ENCODE results near the gene GIMAP7. TPM values are rescaled to one million over a fixed set of nuclear protein-coding genes. Genes with fewer than 3 reads are reported as not detected.
"Not testable (repeated sequence)": the region's sequence is repeated elsewhere in the genome, so short reads cannot be mapped to it uniquely, and the experiment has no call there.

The GIMAP7 gene
- total RNA-seq, 1 donor from 2014 or later = not detected

- peaks cover 6% of the 10 kb centered on the region for H3K27me3 Mint-ChIP-seq (ENCODE audit: insufficient read depth, low read depth)
- no peaks in the 10 kb centered on the region for H3K9me3 ChIP-seq (ENCODE audit: low read depth)
These were observed 33.3 kb upstream of the GIMAP7 start for GRCh38 chr7:150481186-150481920.

DNA sequence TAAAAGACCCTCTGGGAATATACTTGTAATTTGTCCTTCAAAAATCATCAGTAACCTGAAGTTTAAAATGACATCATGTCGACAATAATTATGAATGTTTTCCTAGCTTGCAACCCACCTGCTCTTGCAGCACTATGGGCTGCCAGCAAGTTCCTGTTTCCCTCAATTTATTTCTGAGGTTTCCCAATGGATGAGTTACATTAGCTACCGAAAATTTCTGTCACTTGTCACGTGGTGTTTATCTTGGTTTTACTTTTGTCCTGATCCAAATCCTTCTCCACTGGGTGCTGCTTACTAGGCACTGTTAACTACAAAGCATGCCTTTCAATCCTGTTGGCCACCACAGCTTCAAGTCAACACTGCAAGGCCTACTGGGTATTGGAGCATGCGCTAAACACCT, 32.8 kb upstream of the GIMAP7 start:
- Mint-ChIP-seq H3K9me3 (no peaks in the 10 kb centered on the region), H3K27ac (no peak overlapping the region), H3K4me3 (no peak overlapping the region), H3K27me3 (ENCODE audit: insufficient read depth, low read depth) (peaks cover 6% of the 10 kb centered on the region), H3K36me3 (no peaks in the 10 kb centered on the region), H3K4me1 (no peaks in the 10 kb centered on the region)
- no peak overlapping the region for H3K4me3 ChIP-seq
- no peak overlapping the region for H2AFZ ChIP-seq (replicated peaks)
- H3K27me3 ChIP-seq = peaks cover 14% of the 10 kb centered on the region
- H3K9me3 ChIP-seq (ENCODE audit: low read depth) = no peaks in the 10 kb centered on the region
- H3K79me2 ChIP-seq (ENCODE audit: low read depth) = no peaks in the 10 kb centered on the region
- H3K4me2 ChIP-seq = no peak overlapping the region
- no peak overlapping the region for H3K27ac ChIP-seq
- H3F3A ChIP-seq (ENCODE audit: low read depth) = no peaks in the 10 kb centered on the region
- H4K20me1 ChIP-seq (ENCODE audit: low read depth) = no peaks in the 10 kb centered on the region
- TF ChIP-seq EZH2phosphoT487 (IDR thresholded peaks at IDR 0.05) (no peak), EZH2 (IDR thresholded peaks at IDR 0.05) (no peak), CTCF (IDR thresholded peaks at IDR 0.05) (no peak)
- no peak overlapping the region for H3K9ac ChIP-seq
- H3K4me1 ChIP-seq = no peaks in the 10 kb centered on the region
- H3K36me3 ChIP-seq = no peaks in the 10 kb centered on the region
- no peak for DNase-seq (ENCODE audit: low spot score)

More at GRCh38 chr7:150481186-150481920, 33.3 kb upstream of the GIMAP7 start:
- no peaks in the 10 kb centered on the region for H3K36me3 ChIP-seq
- no peaks in the 10 kb centered on the region for H4K20me1 ChIP-seq (ENCODE audit: low read depth)
- H3K79me2 ChIP-seq (ENCODE audit: low read depth) = no peaks in the 10 kb centered on the region
- Mint-ChIP-seq H3K4me3 (no peak overlapping the region), H3K27ac (no peak overlapping the region), H3K9me3 (peaks cover 2% of the 10 kb centered on the region), H3K36me3 (no peaks in the 10 kb centered on the region), H3K4me1 (no peaks in the 10 kb centered on the region)
- H3K4me2 ChIP-seq = no peak overlapping the region
- H3F3A ChIP-seq (ENCODE audit: low read depth) = no peaks in the 10 kb centered on the region
- H3K27me3 ChIP-seq = peaks cover 8% of the 10 kb centered on the region
- H3K4me1 ChIP-seq = no peaks in the 10 kb centered on the region
- H2AFZ ChIP-seq (replicated peaks) = no peak overlapping the region
- no peak for DNase-seq (ENCODE audit: low spot score)
- H3K9ac ChIP-seq = no peak overlapping the region
- H3K4me3 ChIP-seq = no peak overlapping the region
- no peak overlapping the region for H3K27ac ChIP-seq
- TF ChIP-seq EZH2 (IDR thresholded peaks at IDR 0.05) (no peak), EZH2phosphoT487 (IDR thresholded peaks at IDR 0.05) (no peak), CTCF (IDR thresholded peaks at IDR 0.05) (no peak)

GRCh38 chr7:150483514-150483913, 31.2 kb upstream of the GIMAP7 start:
- H3K9ac ChIP-seq; H3K27me3 Mint-ChIP-seq (ENCODE audit: insufficient read depth, low read depth); H3K27ac Mint-ChIP-seq; H3K4me2 ChIP-seq; H3K4me1 Mint-ChIP-seq; H3K9me3 ChIP-seq (ENCODE audit: low read depth); H2AFZ ChIP-seq (replicated peaks); H3K4me3 Mint-ChIP-seq; H4K20me1 ChIP-seq (ENCODE audit: low read depth); H3K4me3 ChIP-seq; H3K9me3 Mint-ChIP-seq; H3F3A ChIP-seq (ENCODE audit: low read depth); H3K36me3 ChIP-seq; H3K27ac ChIP-seq; H3K36me3 Mint-ChIP-seq; H3K4me1 ChIP-seq; DNase-seq (ENCODE audit: low spot score); H3K79me2 ChIP-seq (ENCODE audit: low read depth): not testable (repeated sequence)
- H3K27me3 ChIP-seq = peaks cover 20% of the 10 kb centered on the region

DNA sequence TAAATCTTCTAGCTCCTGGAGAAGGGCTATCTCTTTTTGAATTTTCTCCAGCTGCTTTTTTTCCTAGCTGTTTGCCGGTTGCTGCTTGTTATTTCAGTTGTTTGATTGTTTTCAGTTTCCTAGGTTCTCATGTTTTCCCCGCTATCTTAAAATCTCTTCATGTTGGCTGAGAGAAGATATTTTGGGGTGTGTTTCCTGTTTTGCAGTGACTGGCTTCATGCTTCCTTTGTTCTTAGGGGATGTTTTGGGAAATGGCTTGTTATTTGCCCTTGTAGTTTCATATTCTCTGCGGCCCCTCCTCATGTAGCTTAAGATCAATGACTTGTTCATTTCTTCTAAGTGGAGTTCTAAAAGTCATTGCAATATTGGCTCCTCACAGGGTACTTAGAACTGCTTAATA, 30.6 kb upstream of the GIMAP7 start:
- DNase-seq (ENCODE audit: low spot score); H2AFZ ChIP-seq (replicated peaks); H3K27ac Mint-ChIP-seq; H3K9ac ChIP-seq; H3K4me2 ChIP-seq; H3K79me2 ChIP-seq (ENCODE audit: low read depth); H3K4me1 ChIP-seq; H4K20me1 ChIP-seq (ENCODE audit: low read depth); H3F3A ChIP-seq (ENCODE audit: low read depth); H3K36me3 Mint-ChIP-seq; H3K9me3 Mint-ChIP-seq; H3K27ac ChIP-seq; H3K4me1 Mint-ChIP-seq; H3K9me3 ChIP-seq (ENCODE audit: low read depth); H3K27me3 Mint-ChIP-seq (ENCODE audit: insufficient read depth, low read depth); H3K4me3 ChIP-seq; H3K4me3 Mint-ChIP-seq; H3K36me3 ChIP-seq: not testable (repeated sequence)
- H3K27me3 ChIP-seq = peaks cover 20% of the 10 kb centered on the region

Data from neural progenitor cell (in vitro differentiated cells).